NCI-H1930 (cell line): ENCODE data around the gene SEC14L1.
A peak's percentile ranks its signal among the peaks of the same experiment; 100 is the strongest.

Source experiments
- DNase-seq, 2 experiments: peaks; one replicate each; lab custom pipeline; 2025; lab: John Stamatoyannopoulos, UW

SEC14L1 gene

DNA sequence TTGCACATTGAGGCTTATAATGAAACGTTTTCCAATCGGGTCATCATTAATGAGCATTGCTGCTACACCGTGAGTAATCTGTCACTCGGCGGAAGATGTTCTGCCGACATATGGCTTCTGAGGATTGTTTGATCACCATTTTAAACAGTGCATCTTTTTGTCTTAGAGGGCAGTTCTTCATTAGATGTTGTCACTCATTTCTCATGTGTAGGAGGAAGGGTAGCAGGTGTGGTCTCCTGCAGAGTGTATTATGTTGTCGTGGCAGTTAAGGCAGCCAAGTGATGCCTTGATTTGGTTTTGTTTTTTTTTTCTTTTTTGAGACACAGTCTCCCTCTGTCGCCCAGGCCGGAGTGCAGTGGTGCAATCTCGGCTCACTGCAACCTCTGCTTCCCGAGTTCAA is 50.5 kb downstream of the SEC14L1 start:
- no peak for DNase-seq

DNA sequence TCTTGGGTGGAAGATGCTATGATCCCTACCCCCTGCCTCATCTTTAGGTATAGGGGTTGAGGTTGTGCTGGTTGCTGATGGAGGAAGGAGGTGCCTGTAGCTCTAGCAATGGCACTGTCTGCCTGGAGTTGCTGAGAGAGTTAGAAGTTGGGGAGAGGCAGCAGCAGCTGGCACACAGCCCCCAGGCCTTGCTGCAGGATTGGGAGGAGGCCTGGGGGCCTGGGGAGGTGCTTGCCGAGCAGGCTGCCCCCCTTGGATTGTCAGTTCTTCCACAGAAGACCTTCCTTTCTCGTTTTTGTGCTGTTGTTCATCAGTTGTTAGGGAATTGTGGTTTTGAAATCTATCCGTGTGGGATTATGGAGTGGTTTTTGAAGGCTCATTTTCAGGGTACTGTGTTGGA is 52.9 kb downstream of the SEC14L1 start:
- DNase-seq: no peak

DNA sequence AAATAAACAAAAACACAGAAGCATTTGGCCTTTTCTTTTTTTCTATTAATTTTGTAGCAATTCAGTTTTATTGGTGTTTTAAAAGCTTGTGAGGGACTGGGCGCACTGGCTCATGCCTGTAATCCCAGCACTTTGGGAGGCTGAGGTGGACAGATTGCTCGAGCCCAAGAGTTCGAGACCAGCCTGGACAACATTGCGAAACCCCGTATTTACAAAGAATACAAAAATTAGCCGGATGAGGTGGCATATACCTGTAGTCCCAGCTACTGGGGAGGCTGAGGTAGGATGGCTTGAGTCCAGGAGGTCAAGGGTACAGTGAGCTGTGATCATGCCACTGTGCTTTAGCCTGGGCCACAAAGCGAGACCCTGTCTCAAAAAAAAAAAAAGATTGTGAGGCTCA is 53.4 kb downstream of the SEC14L1 start:
- DNase-seq: no peak

DNA sequence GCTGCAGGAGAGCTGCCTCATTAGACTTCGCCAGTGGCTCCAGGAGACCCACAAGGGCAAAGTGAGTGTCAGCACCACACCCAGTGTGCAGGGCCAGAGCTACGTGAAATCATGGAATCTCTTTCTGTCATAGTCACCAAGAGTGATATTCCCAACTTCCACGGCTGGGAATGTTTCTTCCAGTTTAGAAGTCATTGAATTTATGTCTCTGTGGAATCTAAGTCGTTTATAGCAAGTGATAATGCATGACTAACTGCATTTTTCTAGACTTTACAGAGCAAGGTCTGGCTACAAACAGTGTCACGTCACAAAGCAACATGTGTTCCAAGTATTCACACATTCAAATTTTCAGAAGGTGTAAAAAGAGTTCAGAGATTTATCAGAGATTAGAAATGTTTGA is 55.5 kb downstream of the SEC14L1 start:
- no peak for DNase-seq

DNA sequence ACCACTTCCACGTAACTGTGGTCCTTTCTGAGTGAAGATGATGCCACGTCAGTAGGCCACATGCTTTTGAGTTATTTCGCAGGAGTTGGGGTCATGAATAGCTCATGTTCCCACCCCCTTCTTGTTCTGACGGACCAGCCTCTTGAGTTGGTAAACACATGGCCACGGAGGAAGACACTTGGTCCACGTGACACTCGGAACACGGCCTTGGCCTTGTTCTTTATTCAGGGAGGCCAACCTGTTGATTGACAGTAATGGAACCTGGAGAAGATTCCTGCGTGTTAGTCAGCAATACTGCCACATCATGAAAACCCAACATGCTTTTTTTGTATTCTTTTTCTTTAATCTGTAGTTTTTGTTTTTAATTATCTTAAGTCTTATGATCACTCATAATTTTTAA is 56.3 kb downstream of the SEC14L1 start:
- no peak for DNase-seq

- no peak for DNase-seq
Observed at GRCh38 chr17:77200711-77201110, 59.9 kb downstream of the SEC14L1 start.

DNA sequence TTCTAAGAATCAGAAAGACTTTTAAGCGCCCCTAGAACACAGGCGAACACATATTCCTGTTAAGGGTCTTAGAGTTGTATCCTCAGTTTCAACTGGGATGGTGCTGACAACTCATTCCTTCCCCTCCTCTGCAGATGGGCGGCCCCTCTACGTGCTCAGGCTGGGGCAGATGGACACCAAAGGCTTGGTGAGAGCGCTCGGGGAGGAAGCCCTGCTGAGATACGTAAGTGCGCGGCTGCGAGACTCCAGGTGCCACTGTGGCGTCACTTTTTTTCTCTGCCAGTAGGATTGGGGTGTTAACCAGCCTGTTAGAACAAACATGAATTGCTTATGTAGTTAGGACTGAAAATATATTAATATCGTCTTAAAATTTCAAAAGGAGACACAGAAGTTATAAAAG is 62.7 kb downstream of the SEC14L1 start:
- DNase-seq: no peak

GRCh38 chr17:77203846-77204245 is 63.1 kb downstream of the SEC14L1 start:
- DNase-seq: no peak

DNA sequence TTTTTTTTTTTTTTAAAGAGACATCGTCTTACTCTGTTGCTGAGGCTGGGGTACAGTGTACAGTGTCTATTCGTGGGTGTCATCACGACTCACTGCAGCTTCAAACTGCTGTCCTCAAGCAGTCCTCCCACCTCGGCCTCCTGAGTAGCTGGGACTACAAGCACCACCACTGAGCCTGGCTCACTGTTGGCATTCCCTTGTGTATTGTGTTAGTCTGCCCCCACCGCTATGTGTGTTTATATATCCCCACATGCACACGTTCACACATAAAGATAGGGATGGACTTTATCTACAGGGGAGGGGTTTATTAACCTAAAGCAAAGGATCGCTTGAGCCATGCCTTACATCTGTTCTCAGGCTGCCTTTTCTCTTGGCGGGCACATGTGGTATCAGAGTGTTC is 63.8 kb downstream of the SEC14L1 start:
- DNase-seq: no peak

DNA sequence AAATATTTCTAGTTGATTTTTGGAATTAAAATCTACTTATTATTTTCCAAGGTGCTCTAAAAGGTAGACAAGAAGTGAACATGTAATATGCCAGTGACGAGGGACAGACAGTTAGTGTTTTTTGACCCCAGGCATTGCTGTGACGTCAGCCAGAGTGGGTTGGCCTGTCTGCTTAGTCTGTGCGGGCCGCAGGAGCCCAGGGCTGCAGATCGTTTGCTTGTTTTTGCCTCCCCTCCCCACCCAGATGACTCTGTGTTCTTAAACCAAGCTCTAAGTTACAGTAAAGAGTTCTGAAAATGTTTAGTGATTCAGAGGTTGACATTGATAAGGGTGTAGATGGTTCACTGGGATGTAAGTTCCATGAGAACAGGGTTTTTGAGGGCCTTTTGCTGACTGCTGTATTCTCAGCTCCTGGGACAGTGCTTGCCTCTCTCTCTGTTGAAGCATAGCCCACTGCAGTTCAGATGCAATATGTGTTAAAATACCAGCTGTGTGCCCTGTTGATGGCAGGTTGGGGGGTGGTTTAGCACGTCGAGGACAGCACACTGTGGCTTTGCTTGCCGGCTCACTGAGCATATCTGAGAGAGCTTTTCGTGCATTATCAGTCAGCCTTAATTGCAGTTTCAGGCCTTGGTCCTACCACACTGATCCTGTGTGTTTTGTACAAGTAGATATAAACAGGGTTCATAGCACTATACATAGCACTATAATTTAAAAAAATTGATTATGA is 64.8 kb downstream of the SEC14L1 start:
- no peak for DNase-seq

DNA sequence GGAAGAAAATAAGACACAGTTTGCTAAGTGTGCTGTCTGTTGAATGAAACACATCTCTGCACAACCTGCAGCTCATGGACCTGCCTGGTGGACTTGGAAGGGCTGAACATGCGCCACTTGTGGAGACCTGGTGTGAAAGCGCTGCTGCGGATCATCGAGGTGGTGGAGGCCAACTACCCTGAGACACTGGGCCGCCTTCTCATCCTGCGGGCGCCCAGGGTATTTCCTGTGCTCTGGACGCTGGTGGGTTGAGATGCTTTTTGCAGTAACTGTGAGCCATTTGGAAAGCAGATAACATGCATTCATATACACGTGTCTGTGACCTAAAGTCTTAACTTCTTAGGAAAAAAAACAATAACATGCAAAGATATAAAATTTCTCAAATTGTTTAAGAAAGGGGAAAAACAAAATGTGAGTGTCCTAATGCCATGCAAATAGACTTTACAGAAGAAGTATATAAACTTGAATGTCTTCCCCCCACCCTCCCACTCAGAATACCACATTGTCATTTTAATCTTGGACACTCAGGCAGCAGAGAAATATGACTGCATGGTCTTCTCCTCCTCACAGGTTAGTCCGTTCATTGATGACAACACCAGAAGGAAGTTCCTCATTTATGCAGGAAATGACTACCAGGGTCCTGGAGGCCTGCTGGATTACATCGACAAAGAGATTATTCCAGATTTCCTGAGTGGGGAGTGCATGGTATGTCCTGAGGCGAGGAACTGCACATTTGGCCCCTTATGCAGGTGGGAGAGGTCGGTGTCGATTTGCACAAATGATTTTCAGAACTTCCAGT is 65.6 kb downstream of the SEC14L1 start:
- DNase-seq: no peak

DNA sequence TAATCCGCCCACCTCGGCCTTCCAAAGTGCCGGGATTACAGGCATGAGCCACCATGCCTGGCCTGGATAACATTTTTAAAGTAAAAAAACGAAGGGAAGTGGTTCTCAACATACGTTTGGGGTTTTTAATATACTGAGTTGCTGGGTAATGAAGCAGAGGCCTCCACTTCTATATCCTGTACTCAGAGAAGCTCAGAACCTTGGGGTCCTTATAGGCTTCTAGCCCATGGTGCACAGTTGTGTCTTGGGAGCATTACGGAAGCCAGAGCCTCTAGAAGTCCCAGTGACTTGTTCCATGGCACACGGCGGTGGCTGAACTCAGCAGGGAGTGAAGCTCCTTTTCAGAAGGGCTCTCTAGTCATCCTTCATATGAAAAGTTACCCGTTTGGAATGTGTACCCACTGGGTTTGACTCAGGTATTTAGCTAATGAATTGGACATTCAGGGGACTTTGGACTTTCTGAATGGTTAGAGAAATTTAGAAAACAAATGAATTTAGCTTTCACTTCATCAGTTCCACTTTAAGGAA is 67.0 kb downstream of the SEC14L1 start:
- DNase-seq: no peak

DNA sequence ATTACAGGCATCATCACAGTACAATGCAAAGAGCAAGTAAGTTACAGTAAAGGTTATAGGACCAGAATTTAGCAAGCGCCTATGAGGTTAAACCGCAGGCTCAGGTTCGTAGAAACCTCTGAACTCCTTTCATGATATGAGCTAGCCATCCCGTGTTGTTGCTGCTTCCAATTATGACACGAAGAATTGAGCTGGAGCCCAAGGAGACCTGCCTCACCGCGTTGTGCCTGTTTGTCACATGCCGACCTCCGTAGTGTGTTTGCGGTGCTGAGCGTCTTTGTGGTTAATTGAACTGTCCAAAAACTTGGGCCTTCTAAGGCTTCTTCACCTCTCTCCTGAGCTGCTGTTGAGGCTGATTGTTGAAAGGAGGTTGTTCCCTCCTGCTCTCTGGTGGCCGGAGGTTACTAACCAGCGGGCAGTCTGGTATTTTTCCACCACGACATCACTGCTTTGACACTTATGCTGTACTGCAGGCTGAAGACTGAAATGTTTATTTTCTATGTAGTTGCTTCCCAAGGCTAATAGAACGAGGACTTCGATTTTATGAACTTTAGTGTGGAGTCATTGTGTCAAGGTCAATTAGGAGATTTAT is 67.5 kb downstream of the SEC14L1 start:
- no peak for DNase-seq

DNA sequence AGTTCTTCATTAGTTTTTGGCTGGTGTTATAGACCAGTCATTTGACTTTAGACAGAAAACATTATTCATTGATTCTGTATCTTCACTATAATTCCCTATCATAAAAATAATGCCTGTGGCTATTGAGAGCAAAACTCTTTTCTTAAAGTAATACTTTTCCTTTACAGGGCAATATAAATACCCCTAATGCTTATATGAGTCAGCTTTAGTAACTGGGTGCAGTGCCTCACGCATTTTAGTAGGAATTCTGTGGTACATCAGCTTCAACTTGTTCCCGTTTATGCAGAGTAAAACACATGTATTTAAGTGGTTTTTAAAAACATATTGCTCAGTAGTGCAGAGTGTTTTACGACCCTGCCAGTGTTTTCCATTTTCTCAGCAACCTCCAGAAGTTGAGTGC is 68.1 kb downstream of the SEC14L1 start:
- no peak for DNase-seq

- peak in 1 of 2 experiments; percentile 12 for DNase-seq
Observed at GRCh38 chr17:77209330-77209748, 68.6 kb downstream of the SEC14L1 start.

DNA sequence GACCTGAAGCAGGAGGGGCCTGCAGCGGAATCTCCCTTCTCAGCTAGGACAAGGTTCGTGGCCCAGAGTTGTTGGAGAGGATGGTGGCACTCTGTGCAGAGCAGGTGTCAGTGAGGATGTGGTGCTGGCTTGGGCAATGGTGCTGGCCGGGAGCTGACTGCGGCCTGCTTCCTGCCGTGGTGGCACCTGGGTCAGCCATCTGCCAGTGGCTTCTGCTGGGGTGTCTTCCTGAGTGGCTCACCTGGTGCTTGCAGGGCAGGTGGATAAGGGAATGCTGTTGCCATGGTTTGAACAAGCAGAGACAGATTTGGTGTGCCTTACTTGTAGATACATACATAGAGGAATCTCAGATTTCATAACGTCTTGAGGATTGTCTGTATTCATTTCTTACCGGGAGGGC is 69.6 kb downstream of the SEC14L1 start:
- DNase-seq: no peak

DNA sequence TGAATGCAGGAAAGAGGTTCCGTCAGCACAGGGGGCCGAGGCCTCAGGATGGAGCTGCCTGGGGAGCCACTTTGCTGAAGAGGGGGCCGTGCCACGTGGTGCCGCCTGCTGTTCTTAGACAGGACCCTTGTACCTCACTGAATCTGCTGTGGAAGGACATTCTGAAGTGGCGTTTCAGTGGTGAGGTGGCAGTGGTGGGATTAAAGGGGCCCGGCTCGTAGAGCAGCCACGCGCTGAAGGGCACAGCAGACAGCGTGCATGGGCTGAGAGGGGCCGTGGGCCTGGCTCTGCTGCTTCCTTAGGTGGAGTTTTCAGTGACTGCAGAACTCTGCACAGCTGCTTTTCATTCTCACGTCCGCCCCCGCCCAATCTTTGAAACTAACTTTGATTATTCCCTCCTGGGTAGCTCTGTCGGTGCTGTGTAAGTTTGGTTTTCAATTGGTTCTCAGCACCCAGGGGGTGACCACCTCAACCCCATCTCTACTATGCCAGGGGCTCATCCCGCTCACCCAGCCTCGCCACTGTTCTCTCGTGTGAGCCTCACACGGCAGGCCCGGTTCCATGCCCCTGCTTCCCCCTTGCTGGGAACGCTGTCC is 70.3 kb downstream of the SEC14L1 start:
- DNase-seq: no peak

GRCh38 chr17:77211681-77212080 is 70.9 kb downstream of the SEC14L1 start:
- no peak for DNase-seq

- no peak for DNase-seq
Observed at GRCh38 chr17:77212081-77212832, 71.5 kb downstream of the SEC14L1 start.

GRCh38 chr17:77212833-77213777 is 72.3 kb downstream of the SEC14L1 start:
- DNase-seq: no peak

DNA sequence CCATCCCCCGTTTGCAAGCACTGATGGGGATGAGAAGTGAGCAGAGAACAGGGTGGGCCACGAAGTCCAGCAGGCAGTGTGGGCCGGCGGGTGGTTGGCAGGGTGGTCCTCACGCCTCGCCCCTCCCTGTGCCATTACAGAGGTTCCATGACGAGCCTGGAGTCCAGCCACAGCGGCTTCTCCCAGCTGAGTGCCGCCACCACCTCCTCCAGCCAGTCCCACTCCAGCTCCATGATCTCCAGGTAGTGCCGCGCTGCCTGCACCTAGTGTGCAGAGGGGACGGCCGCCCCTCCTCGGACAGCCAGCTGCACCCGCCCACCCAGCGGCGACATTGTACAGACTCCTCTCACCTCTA is 73.0 kb downstream of the SEC14L1 start:
- DNase-seq: no peak
